OCI-LY1 (cell line): ENCODE measurements around the gene TUBE1.

ENCODE experiments used
- H2AFZ ChIP-seq: fragments of 200-600 bp; sonication (generic), shearing (Covaris generic); 2 replicates; pipeline ENCODE4 v1.6.0; 2014; ENCODE audit warnings: antibody characterized with exemption, mild to moderate bottlenecking, low read length
- H3F3A ChIP-seq: fragments of 200-600 bp; sonication (generic), shearing (Covaris generic); 2 replicates; pipeline ENCODE4 v1.6.0; 2014; ENCODE audit warnings: mild to moderate bottlenecking, antibody characterized with exemption, low read length, moderate library complexity; ENCODE audit not compliant: insufficient read depth
- H3K27ac ChIP-seq: fragments of 200-600 bp; sonication (generic); 2 replicates; pipeline ENCODE4 v1.5.1; 2014; ENCODE audit warnings: low read length, mixed run types, mild to moderate bottlenecking, low read depth; ENCODE audit not compliant: poor library complexity, severe bottlenecking
- H3K27me3 ChIP-seq: fragments of 200-600 bp; sonication (generic); 2 replicates; pipeline ENCODE4 v1.6.0; 2014; ENCODE audit warnings: antibody characterized with exemption, mild to moderate bottlenecking, low read length, moderate library complexity; ENCODE audit not compliant: insufficient read depth
- H3K36me3 ChIP-seq: fragments of 200-600 bp; sonication (generic); 2 replicates; pipeline ENCODE4 v1.6.1; 2014; ENCODE audit warnings: mild to moderate bottlenecking, antibody characterized with exemption, low read length, moderate library complexity, mixed read lengths; ENCODE audit not compliant: insufficient read depth
- H3K4me1 ChIP-seq: fragments of 200-600 bp; sonication (generic); 2 replicates; pipeline ENCODE4 v1.5.1; 2014; ENCODE audit warnings: mild to moderate bottlenecking, low read length, moderate library complexity; ENCODE audit not compliant: insufficient read depth, severe bottlenecking
- H3K4me2 ChIP-seq: fragments of 200-600 bp; sonication (generic), shearing (Covaris generic); 2 replicates; pipeline ENCODE4 v1.6.1; 2014; ENCODE audit warnings: low read length
- H3K4me3 ChIP-seq: fragments of 200-600 bp; sonication (generic); 2 replicates; pipeline ENCODE4 v1.5.1; 2014; ENCODE audit warnings: low read length, low read depth, mild to moderate bottlenecking, mixed read lengths; ENCODE audit not compliant: poor library complexity, severe bottlenecking
- H3K79me2 ChIP-seq: fragments of 200-600 bp; shearing (Covaris generic); 2 replicates; pipeline ENCODE4 v1.6.1; 2016; ENCODE audit warnings: mixed run types, low read length, mixed read lengths; ENCODE audit not compliant: insufficient read depth
- H3K9ac ChIP-seq: fragments of 200-600 bp; sonication (generic), shearing (Covaris generic); 2 replicates; pipeline ENCODE4 v1.6.1; 2014; ENCODE audit warnings: mild to moderate bottlenecking, low read length, mixed read lengths
- H3K9me2 ChIP-seq: fragments of 200-600 bp; sonication (generic), shearing (Covaris generic); 2 replicates; pipeline ENCODE4 v1.6.1; 2014; ENCODE audit warnings: low read depth, mild to moderate bottlenecking, low read length, mixed read lengths
- H3K9me3 ChIP-seq: fragments of 200-600 bp; shearing (Covaris generic); 2 replicates; pipeline ENCODE4 v1.6.1; 2014; ENCODE audit warnings: low read length, mixed read lengths
- H4K20me1 ChIP-seq: fragments of 200-600 bp; sonication (generic), shearing (Covaris generic); 2 replicates; pipeline ENCODE4 v1.6.0; 2016; ENCODE audit warnings: mild to moderate bottlenecking, low read length; ENCODE audit not compliant: insufficient read depth
- EZH2 ChIP-seq: fragments of 200-600 bp; sonication (generic), shearing (Covaris generic); IDR thresholded peaks from 2 replicates; pipeline ENCODE4 v1.8.0; 2017; ENCODE audit warnings: borderline replicate concordance, mixed run types, mild to moderate bottlenecking, antibody characterized with exemption, low read length, moderate library complexity, mixed read lengths
- TF ChIP-seq, protein P1 (sequence below): fragments of 200-600 bp; sonication (generic), shearing (Covaris generic); IDR thresholded peaks from 2 replicates; pipeline ENCODE4 v1.5.1; 2017; ENCODE audit warnings: mild to moderate bottlenecking, antibody characterized with exemption, low read length, moderate library complexity, mixed read lengths

TUBE1 gene

DNA sequence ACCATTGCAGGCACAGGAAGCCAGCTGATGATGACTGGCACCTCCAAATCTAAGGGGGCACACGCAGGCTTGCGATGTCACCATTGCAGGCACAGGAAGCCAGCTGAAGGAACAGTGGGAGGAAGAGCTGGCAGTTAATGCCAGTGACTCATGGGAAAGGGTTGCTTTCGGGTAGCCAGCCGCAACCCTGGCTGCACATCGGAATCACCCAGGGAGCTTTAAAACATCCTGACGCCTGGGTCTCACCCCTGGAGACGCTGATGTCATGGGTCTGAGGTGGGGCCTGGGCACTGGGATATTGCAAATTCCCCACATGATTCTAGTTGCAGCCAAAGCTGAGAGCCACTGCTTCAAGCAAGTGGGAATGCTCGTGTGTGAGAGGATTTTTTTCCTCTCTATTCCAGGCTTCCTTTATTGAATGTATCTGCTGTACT lies 49.5 kb downstream of the TUBE1 start:
- no peak overlapping the region for H2AFZ ChIP-seq
- no peak overlapping the region for H3K27ac ChIP-seq
- no peaks in the 10 kb centered on the region for H3K79me2 ChIP-seq
- H3K4me3 ChIP-seq, result no peak overlapping the region
- no peaks in the 10 kb centered on the region for H3F3A ChIP-seq
- no peak for TF ChIP-seq EZH2
- TF ChIP-seq, protein P1, sequence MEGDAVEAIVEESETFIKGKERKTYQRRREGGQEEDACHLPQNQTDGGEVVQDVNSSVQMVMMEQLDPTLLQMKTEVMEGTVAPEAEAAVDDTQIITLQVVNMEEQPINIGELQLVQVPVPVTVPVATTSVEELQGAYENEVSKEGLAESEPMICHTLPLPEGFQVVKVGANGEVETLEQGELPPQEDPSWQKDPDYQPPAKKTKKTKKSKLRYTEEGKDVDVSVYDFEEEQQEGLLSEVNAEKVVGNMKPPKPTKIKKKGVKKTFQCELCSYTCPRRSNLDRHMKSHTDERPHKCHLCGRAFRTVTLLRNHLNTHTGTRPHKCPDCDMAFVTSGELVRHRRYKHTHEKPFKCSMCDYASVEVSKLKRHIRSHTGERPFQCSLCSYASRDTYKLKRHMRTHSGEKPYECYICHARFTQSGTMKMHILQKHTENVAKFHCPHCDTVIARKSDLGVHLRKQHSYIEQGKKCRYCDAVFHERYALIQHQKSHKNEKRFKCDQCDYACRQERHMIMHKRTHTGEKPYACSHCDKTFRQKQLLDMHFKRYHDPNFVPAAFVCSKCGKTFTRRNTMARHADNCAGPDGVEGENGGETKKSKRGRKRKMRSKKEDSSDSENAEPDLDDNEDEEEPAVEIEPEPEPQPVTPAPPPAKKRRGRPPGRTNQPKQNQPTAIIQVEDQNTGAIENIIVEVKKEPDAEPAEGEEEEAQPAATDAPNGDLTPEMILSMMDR, result no peak
- H3K9me3 ChIP-seq, result no peaks in the 10 kb centered on the region
- no peaks in the 10 kb centered on the region for H3K36me3 ChIP-seq
- no peak overlapping the region for H3K4me2 ChIP-seq
- no peak overlapping the region for H3K9ac ChIP-seq
- no peaks in the 10 kb centered on the region for H4K20me1 ChIP-seq
- no peaks in the 10 kb centered on the region for H3K27me3 ChIP-seq
- no peaks in the 10 kb centered on the region for H3K4me1 ChIP-seq
- H3K9me2 ChIP-seq, result no peaks in the 10 kb centered on the region

DNA sequence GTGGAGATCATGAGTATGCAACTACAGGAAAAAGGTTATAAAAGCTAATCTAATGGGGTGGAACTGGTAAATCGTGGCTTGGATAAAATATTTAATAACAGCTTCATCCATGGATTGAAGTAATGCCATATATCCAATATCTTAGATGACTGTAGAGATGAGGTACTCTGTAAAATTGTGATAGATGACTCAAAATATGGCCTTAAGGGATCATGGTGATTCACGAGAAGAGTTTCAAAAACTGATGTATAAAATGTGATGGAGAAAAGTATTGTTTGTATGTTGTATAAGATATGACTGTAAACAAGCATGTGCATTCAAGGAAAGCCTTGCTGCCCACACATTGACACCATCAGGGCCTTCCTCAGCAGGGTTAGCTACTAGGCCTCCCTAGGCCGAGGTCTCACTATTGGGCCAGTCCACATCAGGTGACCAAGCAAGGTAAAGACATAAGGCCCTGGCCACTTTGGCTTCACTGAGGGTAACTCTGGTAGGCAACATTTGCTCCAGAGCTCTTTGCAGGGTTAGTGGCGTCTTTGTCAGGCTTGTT lies 51.1 kb downstream of the TUBE1 start:
- H3K4me1 ChIP-seq, result no peaks in the 10 kb centered on the region
- H3K27me3 ChIP-seq, result no peaks in the 10 kb centered on the region
- no peaks in the 10 kb centered on the region for H3K79me2 ChIP-seq
- H3F3A ChIP-seq, result no peaks in the 10 kb centered on the region
- no peak overlapping the region for H3K27ac ChIP-seq
- H4K20me1 ChIP-seq, result no peaks in the 10 kb centered on the region
- no peak overlapping the region for H3K4me3 ChIP-seq
- no peaks in the 10 kb centered on the region for H3K9me3 ChIP-seq
- H3K4me2 ChIP-seq, result no peak overlapping the region
- H2AFZ ChIP-seq, result no peak overlapping the region
- H3K36me3 ChIP-seq, result no peaks in the 10 kb centered on the region
- H3K9ac ChIP-seq, result no peak overlapping the region
- TF ChIP-seq EZH2, result no peak
- TF ChIP-seq, protein P1, result no peak
- no peaks in the 10 kb centered on the region for H3K9me2 ChIP-seq

DNA sequence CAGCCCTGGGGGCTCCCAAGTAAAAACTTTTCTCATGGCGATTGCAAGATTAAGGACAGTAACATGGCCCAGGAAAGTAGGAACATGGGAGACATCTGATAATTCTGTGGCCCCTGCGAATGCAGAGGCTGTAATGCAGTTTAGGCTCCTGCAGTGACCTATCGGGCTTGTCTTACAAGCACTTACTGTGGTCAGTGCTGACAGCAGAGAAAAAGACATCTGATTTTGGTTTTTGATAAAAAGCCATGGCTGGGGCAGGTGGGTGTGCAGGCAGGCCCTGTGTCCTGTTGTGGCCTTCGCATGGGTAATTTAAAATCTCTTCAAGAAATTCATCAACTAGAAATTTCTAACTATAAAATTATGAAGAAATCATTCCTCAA lies 52.7 kb downstream of the TUBE1 start:
- no peak overlapping the region for H2AFZ ChIP-seq
- no peaks in the 10 kb centered on the region for H3F3A ChIP-seq
- H3K9me2 ChIP-seq, result no peaks in the 10 kb centered on the region
- TF ChIP-seq, protein P1, result no peak
- TF ChIP-seq EZH2, result no peak
- H3K4me2 ChIP-seq, result no peak overlapping the region
- no peaks in the 10 kb centered on the region for H3K79me2 ChIP-seq
- H3K4me1 ChIP-seq, result no peaks in the 10 kb centered on the region
- H3K27ac ChIP-seq, result no peak overlapping the region
- no peaks in the 10 kb centered on the region for H4K20me1 ChIP-seq
- H3K9ac ChIP-seq, result no peak overlapping the region
- H3K9me3 ChIP-seq, result no peaks in the 10 kb centered on the region
- no peak overlapping the region for H3K4me3 ChIP-seq
- no peaks in the 10 kb centered on the region for H3K36me3 ChIP-seq
- H3K27me3 ChIP-seq, result no peaks in the 10 kb centered on the region
